ENCODE results near the gene FOXD4L6.
"Not testable (repeated sequence)": the region's sequence is repeated elsewhere in the genome, so short reads cannot be mapped to it uniquely, and the experiment has no call there.

FOXD4L6 gene

DNA sequence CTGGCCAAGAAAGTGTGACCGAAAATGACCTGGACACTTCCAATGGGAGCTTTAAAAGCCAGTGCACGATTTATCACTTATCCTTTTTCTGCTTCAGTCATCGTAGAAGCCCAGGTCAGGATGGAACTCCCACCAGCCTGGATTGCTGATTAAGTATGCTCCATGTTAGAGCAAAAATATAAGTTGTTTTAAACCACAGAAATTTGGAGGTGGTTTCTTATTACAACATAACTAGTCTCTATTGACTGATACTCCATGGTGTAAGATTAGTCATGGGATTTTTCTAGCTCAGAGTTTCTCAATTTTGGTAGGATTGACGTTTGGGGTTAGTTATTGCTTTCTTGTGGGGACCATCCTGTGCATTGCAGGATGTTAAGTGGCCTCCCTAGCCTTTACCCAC lies 29.7 kb downstream of the FOXD4L6 start:
- not testable (repeated sequence) for DNase-seq (ENCODE audit: low spot score)

- not testable (repeated sequence) for DNase-seq (ENCODE audit: low spot score)
Observed at GRCh38 chr9:41095060-41095459, 33.4 kb downstream of the FOXD4L6 start.

DNA sequence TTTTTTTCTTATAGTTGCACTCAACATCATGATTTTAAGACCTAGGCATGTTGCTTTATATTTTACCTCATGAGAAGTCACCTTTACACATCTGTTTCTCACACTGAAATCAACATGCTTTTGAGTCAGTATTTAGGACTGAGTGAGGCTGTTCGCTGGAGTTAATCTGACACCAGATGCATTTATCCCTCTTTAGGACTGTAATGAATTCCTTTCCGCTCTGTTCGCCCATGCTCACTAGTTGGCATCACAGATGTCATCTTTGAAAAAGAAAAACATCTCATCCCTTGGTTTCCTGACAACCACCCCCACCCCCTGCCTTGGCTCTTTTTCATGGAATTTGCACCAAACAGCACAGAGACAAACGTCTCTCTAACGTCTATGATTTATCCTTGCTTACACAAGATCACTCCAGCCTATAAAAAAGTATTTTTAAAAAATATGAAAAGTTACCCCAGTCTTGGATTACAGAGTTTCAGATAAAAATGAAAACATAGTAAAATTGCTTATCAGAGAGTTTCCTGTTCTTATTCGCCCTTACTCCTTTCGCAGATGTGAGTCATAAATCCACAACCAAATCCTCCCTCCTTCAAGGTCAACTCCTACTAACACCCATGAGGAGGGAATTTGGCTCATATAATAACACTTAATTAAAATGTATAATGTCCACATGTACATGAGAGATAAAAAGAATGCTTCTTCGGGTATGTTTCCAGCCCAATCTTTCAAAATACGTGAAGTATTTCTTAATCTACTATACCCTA lies 34.3 kb downstream of the FOXD4L6 start:
- DNase-seq (ENCODE audit: low spot score), result not testable (repeated sequence)

DNA sequence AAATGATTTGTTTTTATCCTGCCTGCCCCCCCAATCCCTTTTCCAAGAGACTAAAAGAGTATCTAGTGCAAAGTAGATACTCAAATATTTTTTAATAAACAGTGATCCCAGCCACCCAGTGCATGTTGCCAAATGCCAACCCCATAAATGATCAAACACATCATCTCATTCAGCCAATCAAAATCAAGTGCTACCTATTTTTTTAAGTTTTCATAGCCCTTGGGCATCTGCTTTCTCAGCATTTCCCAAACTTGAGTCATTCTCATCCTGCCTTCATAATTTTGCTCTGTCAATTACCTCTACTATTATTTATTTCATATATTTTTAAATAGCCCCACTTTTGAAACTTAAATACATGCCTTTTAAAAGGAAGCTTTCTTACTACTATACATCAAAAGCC lies 37.6 kb downstream of the FOXD4L6 start:
- not testable (repeated sequence) for DNase-seq (ENCODE audit: low spot score)

DNA sequence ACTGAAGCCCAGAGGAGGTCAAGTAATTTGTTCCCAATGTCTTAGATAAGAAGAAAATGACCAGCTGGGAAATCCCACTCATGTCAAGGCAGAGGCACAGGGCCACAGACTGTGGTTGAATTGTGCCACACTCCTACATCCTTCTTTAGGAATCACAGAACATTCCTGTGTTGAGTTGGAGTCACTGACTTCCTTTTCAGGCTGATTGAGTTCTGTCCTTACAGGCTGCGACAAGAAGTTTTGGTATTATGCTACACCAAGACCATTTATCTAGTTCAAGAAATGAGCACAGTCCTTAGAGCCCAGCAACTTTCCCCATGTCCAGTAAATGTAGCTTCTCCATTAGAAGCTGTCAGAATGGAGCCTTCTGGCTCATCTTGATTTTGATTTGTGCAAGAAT lies 38.1 kb downstream of the FOXD4L6 start:
- not testable (repeated sequence) for DNase-seq (ENCODE audit: low spot score)

DNA sequence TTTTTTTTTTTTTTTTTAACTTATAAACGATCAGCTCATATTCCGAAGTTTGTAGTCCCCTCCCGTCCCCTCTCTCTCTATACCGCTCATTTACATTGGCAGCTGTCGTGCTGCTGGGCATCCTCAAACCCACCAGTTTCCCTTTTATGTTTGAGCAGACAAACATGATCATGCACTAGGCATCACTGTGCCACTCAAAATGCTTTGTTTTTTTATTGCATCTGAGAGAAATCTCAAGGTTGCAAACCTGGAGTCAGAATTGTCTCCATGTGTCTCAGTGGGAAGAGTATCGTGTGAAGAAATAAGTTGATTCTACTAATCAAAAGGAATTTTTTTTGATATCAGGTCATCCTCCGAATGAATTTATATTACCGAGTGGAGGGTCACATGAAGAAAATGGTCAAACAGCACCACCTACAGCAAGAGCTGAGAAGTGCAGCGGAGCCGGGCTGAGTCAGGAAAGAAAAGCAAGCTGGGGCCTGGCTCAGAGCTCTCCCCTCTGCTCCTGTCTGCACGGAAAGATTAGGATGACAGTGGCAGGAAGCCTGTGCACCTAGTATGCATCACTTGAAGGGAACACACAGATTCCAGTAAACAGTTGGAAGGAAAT lies 39.9 kb downstream of the FOXD4L6 start:
- not testable (repeated sequence) for DNase-seq (ENCODE audit: low spot score)

- not testable (repeated sequence) for DNase-seq (ENCODE audit: low spot score)
Observed at GRCh38 chr9:41087929-41088328, 40.6 kb downstream of the FOXD4L6 start.

DNA sequence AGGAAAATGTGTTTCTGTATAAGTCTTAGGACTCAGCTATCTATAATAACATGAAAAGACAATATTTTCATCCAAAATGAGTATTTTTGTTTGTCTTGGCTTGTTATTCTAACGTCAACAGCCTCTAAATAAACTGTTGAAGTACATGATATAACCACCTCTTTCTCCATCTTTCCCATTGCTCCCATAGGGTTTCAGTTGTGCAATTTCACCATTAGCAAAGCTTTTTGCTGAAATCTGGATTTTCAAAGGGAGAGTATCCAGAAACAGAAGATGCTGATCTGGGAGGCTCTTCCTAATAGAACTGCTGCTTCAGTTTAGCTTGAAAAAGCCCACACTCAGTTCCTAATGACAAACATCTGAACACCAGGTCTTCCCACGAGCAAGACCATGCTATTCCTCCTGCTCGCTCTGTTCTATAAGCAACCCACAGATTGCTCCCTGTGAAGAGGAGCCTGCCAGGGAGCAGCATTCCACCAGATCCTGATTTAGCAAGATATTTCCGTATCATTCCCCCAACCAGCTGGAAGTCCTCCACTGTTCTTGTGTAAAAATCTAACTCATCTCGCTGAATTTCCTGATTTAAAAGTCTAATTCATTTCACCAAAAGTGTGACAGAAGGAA lies 41.2 kb downstream of the FOXD4L6 start:
- not testable (repeated sequence) for DNase-seq (ENCODE audit: low spot score)

- DNase-seq (ENCODE audit: low spot score), result not testable (repeated sequence)
Observed at GRCh38 chr9:41086685-41087084, 41.8 kb downstream of the FOXD4L6 start.

- not testable (repeated sequence) for DNase-seq (ENCODE audit: low spot score)
Observed at GRCh38 chr9:41086215-41086614, 42.3 kb downstream of the FOXD4L6 start.

GRCh38 chr9:41082358-41082757 lies 46.1 kb downstream of the FOXD4L6 start:
- DNase-seq (ENCODE audit: low spot score), result not testable (repeated sequence)

DNA sequence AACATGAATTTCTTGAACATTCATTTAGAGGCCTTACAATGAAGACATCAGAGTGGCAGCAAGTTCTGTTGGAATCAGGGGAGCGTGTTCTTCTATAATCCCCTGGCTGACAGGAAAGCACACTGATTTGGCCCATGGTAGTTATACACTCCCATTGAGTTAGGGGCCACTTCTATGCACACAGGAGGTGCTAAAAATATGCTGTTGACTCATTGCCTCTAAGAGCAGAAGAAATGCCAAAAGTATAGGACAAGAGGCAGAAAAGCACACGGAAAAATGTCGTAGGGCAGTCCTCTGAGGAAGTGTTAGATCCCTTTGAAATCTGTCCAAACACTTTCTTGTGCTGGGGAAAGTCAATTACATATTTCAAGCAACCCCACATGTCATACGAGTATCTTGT lies 49.0 kb downstream of the FOXD4L6 start:
- not testable (repeated sequence) for DNase-seq (ENCODE audit: low spot score)

DNA sequence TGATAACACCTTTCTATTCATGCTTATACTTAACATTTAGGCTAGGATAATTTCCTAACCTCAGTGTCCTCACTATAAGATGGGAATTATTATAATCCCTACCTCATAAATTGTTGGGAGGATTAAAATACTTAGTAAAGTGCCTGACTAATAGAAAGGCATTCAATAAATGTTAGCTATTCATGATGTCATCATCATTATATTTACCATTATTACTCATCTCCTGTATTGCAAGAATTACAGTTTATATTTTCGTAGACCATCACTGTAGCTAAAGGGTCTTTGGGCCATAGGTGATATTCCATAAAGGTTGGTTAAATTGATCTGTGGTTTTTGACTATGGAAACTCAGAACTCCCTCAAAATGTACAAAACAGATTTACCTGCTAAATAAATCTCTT lies 50.9 kb downstream of the FOXD4L6 start:
- DNase-seq (ENCODE audit: low spot score), result not testable (repeated sequence)
